AG10803 (cell line): ENCODE data around the gene GSTO2.

Experiments used
- DNase-seq: peaks from one replicate; pipeline ENCODE4 v3.0.0; 2010; ENCODE audit warnings: low read depth
- H3K4me3 ChIP-seq: 2 replicates; pipeline ENCODE4 v1.5.1; 2011; ENCODE audit warnings: mild to moderate bottlenecking, low read length, control low read depth
- TF ChIP-seq, protein P1 (sequence below): conservative IDR thresholded peaks from 2 replicates; pipeline ENCODE4 v1.5.1; 2011; ENCODE audit warnings: mild to moderate bottlenecking, low read length, control low read depth, inconsistent platforms

Gene GSTO2

GRCh38 chr10:104273286-104273685 is 4.3 kb downstream of the GSTO2 start:
- H3K4me3 ChIP-seq: no peak overlapping the region
- TF ChIP-seq, protein P1, sequence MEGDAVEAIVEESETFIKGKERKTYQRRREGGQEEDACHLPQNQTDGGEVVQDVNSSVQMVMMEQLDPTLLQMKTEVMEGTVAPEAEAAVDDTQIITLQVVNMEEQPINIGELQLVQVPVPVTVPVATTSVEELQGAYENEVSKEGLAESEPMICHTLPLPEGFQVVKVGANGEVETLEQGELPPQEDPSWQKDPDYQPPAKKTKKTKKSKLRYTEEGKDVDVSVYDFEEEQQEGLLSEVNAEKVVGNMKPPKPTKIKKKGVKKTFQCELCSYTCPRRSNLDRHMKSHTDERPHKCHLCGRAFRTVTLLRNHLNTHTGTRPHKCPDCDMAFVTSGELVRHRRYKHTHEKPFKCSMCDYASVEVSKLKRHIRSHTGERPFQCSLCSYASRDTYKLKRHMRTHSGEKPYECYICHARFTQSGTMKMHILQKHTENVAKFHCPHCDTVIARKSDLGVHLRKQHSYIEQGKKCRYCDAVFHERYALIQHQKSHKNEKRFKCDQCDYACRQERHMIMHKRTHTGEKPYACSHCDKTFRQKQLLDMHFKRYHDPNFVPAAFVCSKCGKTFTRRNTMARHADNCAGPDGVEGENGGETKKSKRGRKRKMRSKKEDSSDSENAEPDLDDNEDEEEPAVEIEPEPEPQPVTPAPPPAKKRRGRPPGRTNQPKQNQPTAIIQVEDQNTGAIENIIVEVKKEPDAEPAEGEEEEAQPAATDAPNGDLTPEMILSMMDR: no peak
- peak; percentile 54 for DNase-seq

DNA sequence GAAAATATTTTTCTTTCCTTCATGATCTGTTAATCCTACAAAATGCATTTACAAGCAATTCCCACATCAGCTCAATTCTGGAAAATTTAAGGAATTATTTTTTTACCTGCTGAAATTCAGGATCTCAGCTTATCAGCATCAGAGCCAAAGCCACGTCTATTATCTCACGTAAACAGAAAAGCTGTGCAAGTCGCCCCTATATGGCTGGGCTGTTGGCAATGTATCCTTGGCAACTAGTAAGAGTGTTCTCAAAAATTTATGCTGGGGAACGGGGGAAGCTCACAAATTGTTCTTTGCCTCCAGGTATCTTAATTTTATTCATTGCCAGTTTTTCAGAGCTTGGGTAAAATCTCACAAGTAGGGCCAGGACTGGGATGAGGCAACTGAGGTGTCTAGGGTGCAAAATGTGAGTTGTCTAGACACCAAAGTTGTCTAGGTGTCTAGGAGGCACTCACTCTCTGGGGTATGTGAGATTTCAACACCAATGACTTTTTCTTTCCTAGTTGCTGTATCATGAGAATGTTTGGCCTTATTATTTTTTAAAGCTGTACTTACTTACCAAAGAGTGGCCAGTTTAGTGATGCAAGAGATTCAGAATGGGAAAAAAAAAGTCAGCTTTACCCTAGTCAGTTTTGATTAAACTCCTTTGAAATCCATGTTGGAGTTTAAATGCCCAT is 5.1 kb downstream of the GSTO2 start:
- H3K4me3 ChIP-seq: no peak overlapping the region; the same call in 1 of the 2 replicates
- peak; percentile 68 for DNase-seq
- TF ChIP-seq, protein P1: no peak

- TF ChIP-seq, protein P1: peak; percentile 79
- peak overlapping the region; percentile 50 for H3K4me3 ChIP-seq
- DNase-seq: peak; percentile 23
Measured at GRCh38 chr10:104274762-104275721, 6.1 kb downstream of the GSTO2 start.

DNA sequence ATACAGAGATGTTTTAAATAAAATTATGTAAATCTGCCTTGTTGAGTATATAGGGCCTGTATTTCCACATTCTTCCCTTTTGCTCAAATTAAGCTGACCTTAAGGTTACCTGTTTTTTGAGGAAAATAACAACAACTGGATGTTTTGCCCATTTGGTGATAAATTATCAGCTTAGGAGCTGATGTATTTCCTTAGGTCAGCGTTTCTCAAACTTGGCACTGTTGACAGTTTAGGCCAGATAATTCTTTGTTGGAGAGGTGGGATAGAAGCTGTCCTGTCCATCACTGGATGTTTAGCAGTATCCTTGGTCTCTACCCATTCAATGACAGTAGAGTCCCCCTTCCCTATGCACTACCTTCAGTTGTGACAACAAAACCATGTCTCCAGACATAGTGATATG is 7.2 kb downstream of the GSTO2 start:
- no peak for DNase-seq
- TF ChIP-seq, protein P1: no peak
- no peak overlapping the region for H3K4me3 ChIP-seq

- no peak overlapping the region for H3K4me3 ChIP-seq
- no peak for DNase-seq
- TF ChIP-seq, protein P1: no peak
Measured at GRCh38 chr10:104277785-104278184, 8.8 kb downstream of the GSTO2 start.

GRCh38 chr10:104279550-104280259 is 10.7 kb downstream of the GSTO2 start:
- TF ChIP-seq, protein P1: no peak
- DNase-seq: no peak
- no peak overlapping the region for H3K4me3 ChIP-seq
